Brain microvascular endothelial cell (primary cell): ENCODE data around the gene ACLY.

Experiments used
- DNase-seq: peaks from one replicate; pipeline ENCODE4 v3.0.0-alpha.2; 2020
- H3K27ac ChIP-seq: fragments of 250-450 bp; sonication (Bioruptor Pico); 2 replicates; pipeline ENCODE4 v1.5.1; 2020; ENCODE audit warnings: mild to moderate bottlenecking, moderate library complexity
- H3K27me3 ChIP-seq: fragments of 250-450 bp; sonication (Bioruptor Pico); replicated peaks from 2 replicates; pipeline ENCODE4 v1.5.1; 2020; ENCODE audit warnings: mild to moderate bottlenecking
- H3K36me3 ChIP-seq: fragments of 250-450 bp; sonication (Bioruptor Pico); replicated peaks from 2 replicates; pipeline ENCODE4 v1.5.1; 2020; ENCODE audit warnings: mild to moderate bottlenecking
- H3K4me3 ChIP-seq: 2 replicates; pipeline ENCODE4 v1.5.1; 2011; ENCODE audit warnings: low read depth, mild to moderate bottlenecking, control low read depth, low read length, moderate library complexity
- in situ Hi-C: cut with HindIII; loops from 2 replicates; pipeline ENCODE4 v1.10.0; 2017; ENCODE audit warnings: low sequenced_read_pairs, low pct_ligation_motif_present
- TF ChIP-seq, protein P1 (sequence below): IDR thresholded peaks from 2 replicates; pipeline ENCODE4 v1.5.1; 2011; ENCODE audit warnings: low read depth, mild to moderate bottlenecking, moderate library complexity, low read length, control low read depth, inconsistent platforms; ENCODE audit errors: missing control alignments

The ACLY gene

DNA sequence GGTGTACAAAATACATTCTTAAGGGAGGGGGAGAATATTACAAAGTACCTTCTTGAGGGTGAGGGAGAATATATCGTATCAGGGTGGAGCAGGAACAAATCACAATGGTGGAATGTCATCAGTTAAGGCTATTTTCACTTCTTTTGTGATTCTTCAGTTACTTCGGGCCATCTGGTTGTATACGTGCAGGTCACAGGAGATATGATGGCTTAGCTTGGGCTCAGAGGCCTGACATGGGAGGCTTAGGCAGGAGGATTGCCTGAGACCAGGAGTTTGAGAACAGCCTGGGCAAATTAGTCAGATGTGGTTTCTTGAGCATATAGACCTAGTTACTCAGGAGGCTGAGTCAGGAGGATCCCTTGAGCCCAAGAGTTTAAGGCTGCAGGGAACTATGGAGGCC is 24.7 kb upstream of the ACLY start:
- in situ Hi-C loops, result no loop called here
- TF ChIP-seq, protein P1, sequence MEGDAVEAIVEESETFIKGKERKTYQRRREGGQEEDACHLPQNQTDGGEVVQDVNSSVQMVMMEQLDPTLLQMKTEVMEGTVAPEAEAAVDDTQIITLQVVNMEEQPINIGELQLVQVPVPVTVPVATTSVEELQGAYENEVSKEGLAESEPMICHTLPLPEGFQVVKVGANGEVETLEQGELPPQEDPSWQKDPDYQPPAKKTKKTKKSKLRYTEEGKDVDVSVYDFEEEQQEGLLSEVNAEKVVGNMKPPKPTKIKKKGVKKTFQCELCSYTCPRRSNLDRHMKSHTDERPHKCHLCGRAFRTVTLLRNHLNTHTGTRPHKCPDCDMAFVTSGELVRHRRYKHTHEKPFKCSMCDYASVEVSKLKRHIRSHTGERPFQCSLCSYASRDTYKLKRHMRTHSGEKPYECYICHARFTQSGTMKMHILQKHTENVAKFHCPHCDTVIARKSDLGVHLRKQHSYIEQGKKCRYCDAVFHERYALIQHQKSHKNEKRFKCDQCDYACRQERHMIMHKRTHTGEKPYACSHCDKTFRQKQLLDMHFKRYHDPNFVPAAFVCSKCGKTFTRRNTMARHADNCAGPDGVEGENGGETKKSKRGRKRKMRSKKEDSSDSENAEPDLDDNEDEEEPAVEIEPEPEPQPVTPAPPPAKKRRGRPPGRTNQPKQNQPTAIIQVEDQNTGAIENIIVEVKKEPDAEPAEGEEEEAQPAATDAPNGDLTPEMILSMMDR, result no peak
- no peak for DNase-seq
- Histone ChIP-seq H3K27me3 (no peaks in the 10 kb centered on the region), H3K4me3 (no peak overlapping the region), H3K27ac (no peak overlapping the region), H3K36me3 (no peaks in the 10 kb centered on the region)

DNA sequence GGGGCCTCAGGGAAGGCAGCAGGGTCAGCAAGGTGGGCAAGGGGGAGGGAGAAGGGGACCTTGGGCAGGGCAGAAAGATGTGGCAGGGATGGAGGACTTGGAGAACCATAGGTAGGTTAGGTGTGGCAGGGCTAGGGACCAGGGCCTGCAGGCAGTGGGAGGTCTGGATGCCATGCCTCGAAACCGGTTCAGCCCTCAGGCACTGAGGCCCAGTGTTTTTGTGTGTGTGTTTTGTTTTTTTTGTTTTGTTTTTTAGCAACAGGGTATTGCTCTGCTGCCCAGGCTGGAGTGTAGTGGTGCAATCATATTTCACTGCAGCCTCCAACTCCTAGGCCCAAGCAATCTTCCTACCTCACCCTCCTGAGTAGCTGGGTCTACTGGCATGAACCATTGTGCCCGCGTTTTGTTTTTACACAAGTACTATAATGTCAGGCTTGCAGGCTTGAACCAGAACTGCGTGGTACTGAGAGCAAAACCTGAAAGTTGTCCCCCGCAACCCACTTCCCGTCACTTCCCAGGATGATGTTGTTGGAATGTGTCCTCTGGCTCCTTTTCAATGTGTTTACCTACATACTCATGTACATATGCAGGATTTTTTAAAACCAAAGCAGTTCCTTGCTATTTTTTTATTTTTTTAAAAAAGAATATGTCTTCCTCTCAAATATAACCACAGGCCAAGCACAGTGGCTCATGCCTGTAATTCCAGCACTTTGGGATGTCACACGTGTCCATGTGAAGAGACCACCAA is 24.0 kb upstream of the ACLY start:
- H3K4me3 ChIP-seq, result no peak overlapping the region
- in situ Hi-C loops, result no loop called here
- no peak for DNase-seq
- no peaks in the 10 kb centered on the region for H3K27me3 ChIP-seq
- H3K27ac ChIP-seq, result no peak overlapping the region
- TF ChIP-seq, protein P1, result no peak
- H3K36me3 ChIP-seq, result no peaks in the 10 kb centered on the region

DNA sequence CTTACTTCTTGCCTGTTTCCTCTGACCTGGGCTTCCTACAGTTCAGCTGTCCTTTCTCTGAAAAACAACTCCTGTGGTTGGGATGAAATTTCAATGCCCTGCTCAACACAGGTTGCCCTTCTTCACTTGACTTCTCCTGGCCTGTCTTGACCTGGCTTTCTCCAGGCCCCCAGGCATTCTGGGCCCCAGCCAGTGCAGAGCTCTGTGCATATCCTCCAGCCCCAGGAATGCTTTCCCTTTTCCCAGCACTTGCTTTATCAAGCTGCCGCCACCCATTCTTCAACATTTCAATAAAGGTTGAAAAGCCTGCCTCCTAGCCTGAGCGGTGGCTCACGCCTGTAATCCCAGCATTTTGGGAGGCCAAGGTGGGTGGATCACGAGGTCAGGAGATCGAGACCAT is 22.4 kb upstream of the ACLY start:
- Histone ChIP-seq H3K27me3 (no peaks in the 10 kb centered on the region), H3K27ac (no peak overlapping the region), H3K4me3 (no peak overlapping the region), H3K36me3 (no peaks in the 10 kb centered on the region)
- no peak for DNase-seq
- TF ChIP-seq, protein P1, result no peak
- in situ Hi-C loops, result no loop called here

DNA sequence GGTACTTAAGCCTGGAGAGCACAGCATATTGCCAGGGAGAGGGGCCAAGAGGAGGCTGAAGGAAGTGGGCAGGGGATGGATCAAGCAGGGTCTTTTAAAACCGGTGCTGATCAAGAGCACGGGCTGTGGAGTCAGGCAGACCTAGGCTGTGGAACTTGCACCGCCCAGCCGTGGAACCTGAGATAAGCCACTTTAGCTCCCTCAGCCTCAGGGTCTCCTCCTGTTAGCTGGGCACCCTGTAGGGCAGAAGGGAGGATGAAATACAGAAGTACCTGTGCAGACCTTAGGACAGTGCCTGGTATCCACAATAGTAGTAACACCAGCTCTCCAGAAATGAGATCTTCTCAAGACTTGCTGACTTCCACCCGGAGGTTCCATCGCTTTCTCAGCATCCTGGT is 20.9 kb upstream of the ACLY start:
- Histone ChIP-seq H3K27ac (no peak overlapping the region), H3K36me3 (no peaks in the 10 kb centered on the region), H3K4me3 (no peak overlapping the region), H3K27me3 (no peaks in the 10 kb centered on the region)
- in situ Hi-C loops, result no loop called here
- TF ChIP-seq, protein P1, result no peak
- no peak for DNase-seq

DNA sequence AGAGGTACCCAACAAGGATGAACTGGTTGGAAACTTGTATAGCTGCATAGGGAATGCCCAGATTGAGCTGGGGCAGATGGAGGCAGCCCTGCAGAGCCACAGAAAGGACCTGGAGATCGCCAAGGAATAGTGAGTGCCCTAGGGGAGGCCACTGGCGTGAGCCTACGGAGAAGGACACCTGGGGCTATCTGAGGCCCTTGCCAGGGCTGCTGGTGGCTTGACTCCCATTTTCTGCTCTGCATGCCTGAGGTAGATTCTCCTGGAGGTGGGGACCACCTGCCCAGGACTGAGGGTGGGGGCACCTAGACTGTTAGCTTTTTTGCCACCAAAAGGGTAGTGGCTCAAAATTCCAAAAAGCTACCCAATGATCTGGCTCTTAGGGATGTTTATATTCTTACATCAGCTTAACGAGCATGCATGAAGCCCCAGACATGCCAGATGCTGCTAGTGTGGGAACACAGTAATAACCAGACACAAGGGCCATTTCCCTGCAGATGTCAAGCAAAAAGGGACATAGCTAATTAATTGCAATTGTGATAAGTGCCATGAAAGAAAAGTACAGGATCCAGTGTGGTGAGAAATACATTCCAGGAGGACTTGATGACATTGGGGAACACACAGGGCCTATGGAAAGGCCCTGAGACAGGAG is 20.4 kb upstream of the ACLY start:
- DNase-seq, result no peak
- no peak overlapping the region for H3K27ac ChIP-seq
- no peaks in the 10 kb centered on the region for H3K36me3 ChIP-seq
- TF ChIP-seq, protein P1, result no peak
- no peak overlapping the region for H3K4me3 ChIP-seq
- H3K27me3 ChIP-seq, result no peaks in the 10 kb centered on the region
- in situ Hi-C loops, result no loop called here
